Gastroesophageal sphincter (tissue), 3 donors: ENCODE results near the gene PTP4A2.
A peak's percentile ranks its signal among the peaks of the same experiment; 100 is the strongest.

Source experiments
- CTCF ChIP-seq, 4 experiments: fragments of 200-600 bp in 2 of 4; fragments of 450-650 bp in 2 of 4; sonication (generic) in 1 of 4; IDR thresholded peaks; one replicate each; pipeline ENCODE4 v1.5.1; 2017 to 2019; ENCODE audit warnings: antibody characterized with exemption in 4 of 4, mild to moderate bottlenecking in 2 of 4, moderate library complexity in 2 of 4
- EP300 ChIP-seq: sonication (generic); formaldehyde crosslinking; IDR thresholded peaks from one replicate; pipeline ENCODE4 v1.6.1; 2017; ENCODE audit warnings: antibody characterized with exemption, mild to moderate bottlenecking
- POLR2A ChIP-seq, 2 donors: fragments of 450-650 bp; IDR thresholded peaks; one replicate each; pipeline ENCODE4 v1.6.1; 2017; ENCODE audit warnings: antibody characterized with exemption in 2 of 2, mild to moderate bottlenecking in 2 of 2, moderate library complexity in 1 of 2
- POLR2AphosphoS5 ChIP-seq: sonication (generic); formaldehyde crosslinking; IDR thresholded peaks from one replicate; pipeline ENCODE4 v1.6.1; 2017; ENCODE audit warnings: antibody characterized with exemption

GRCh38 chr1:31923901-31924535 lies 14.2 kb downstream of the PTP4A2 start:
- no peak for TF ChIP-seq CTCF (IDR thresholded peaks at IDR 0.05)
- TF ChIP-seq POLR2A (IDR thresholded peaks at IDR 0.05) = no peak
- TF ChIP-seq POLR2AphosphoS5 = peak; percentile 47
- TF ChIP-seq EP300 = no peak
